H1 (cell line): ENCODE data around the gene EGFR. TPM values are rescaled to one million over a fixed set of nuclear protein-coding genes. Genes with fewer than 3 reads are reported as not detected.

Source experiments
- CTCF ChIA-PET: fragments of 300-600 bp; sonication (Branson Sonifier 250); formaldehyde crosslinking; loops from one replicate; lab custom pipeline; 2021; ENCODE audit not compliant: partially characterized antibody; lab: Charles Lee
- POLR2A ChIA-PET: fragments of 300-600 bp; sonication (Branson Sonifier 250); formaldehyde crosslinking; loops from one replicate; lab custom pipeline; 2021; ENCODE audit warnings: inconsistent platforms; ENCODE audit not compliant: partially characterized antibody; lab: Charles Lee
- DNase-seq, 2 experiments: peaks; one replicate each; pipeline versions ENCODE4 v3.0.0 to v3.0.0-alpha.2; 2010 to 2022; ENCODE audit warnings: low spot score in 2 of 2, low read depth in 1 of 2, mixed read lengths in 1 of 2
- FAIRE-seq: peaks from 2 replicates; lab custom pipeline; 2011; peaks lifted over from hg19 to GRCh38; lab: Jason Lieb, UNC
- H2AFZ ChIP-seq: 2 replicates; pipeline ENCODE4 v1.8.1; 2012; ENCODE audit warnings: low read length, inconsistent platforms
- H2AK5ac ChIP-seq: 2 replicates; pipeline ENCODE4 v1.6.1; 2013; ENCODE audit warnings: low read depth, low read length
- H2BK120ac ChIP-seq: replicated peaks from 2 replicates; pipeline ENCODE3; 2013; ENCODE audit warnings: low read depth, low read length, inconsistent platforms
- H2BK12ac ChIP-seq: 2 replicates; pipeline ENCODE4 v1.6.1; 2013; ENCODE audit warnings: low read depth, low read length
- H2BK15ac ChIP-seq: 2 replicates; pipeline ENCODE4 v1.6.1; 2013; ENCODE audit warnings: low read length
- H2BK20ac ChIP-seq: 2 replicates; pipeline ENCODE4 v1.6.1; 2013; ENCODE audit warnings: low read length
- H2BK5ac ChIP-seq: 2 replicates; pipeline ENCODE4 v1.6.1; 2013; ENCODE audit warnings: low read depth, low read length
- H3K14ac ChIP-seq: 2 replicates; pipeline ENCODE4 v1.6.1; 2013; ENCODE audit warnings: inconsistent platforms; ENCODE audit not compliant: insufficient read length
- H3K18ac ChIP-seq: 2 replicates; pipeline ENCODE4 v1.6.1; 2013; ENCODE audit warnings: low read length; ENCODE audit errors: extremely low read depth
- H3K23ac ChIP-seq: 2 replicates; pipeline ENCODE4 v1.6.1; 2013; ENCODE audit warnings: inconsistent platforms; ENCODE audit not compliant: insufficient read length
- H3K23me2 ChIP-seq: 2 replicates; pipeline ENCODE4 v1.6.1; 2013; ENCODE audit warnings: low read depth, low read length
- H3K27ac ChIP-seq: 2 replicates; pipeline ENCODE4 v1.6.1; 2011; ENCODE audit warnings: low read depth, low read length, inconsistent platforms
- H3K27me3 ChIP-seq, 4 experiments: replicated peaks in 1 of 4; 1 replicate in 1 of 4; 2 replicates in 3 of 4; pipeline versions ENCODE4 v1.6.1 to v1.8.1; 2011 to 2013; ENCODE audit warnings: low read length in 3 of 4, mild to moderate bottlenecking in 3 of 4, inconsistent platforms in 2 of 4, mixed read lengths in 2 of 4, moderate library complexity in 1 of 4; ENCODE audit not compliant: control insufficient read depth in 3 of 4, insufficient read depth in 3 of 4; ENCODE audit errors: extremely low read depth in 1 of 4
- H3K36me3 ChIP-seq, 4 experiments: 2 replicates each; pipeline versions ENCODE4 v1.6.1 to v1.8.1; 2011 to 2013; ENCODE audit warnings: mild to moderate bottlenecking in 4 of 4, low read length in 3 of 4, moderate library complexity in 2 of 4, control low read depth in 1 of 4, inconsistent platforms in 1 of 4; ENCODE audit not compliant: insufficient read depth in 4 of 4, control insufficient read depth in 2 of 4
- H3K4ac ChIP-seq: replicated peaks from 2 replicates; pipeline ENCODE3; 2013; ENCODE audit warnings: low read length, low read depth, mixed read lengths, inconsistent platforms; ENCODE audit not compliant: insufficient read length
- H3K4me1 ChIP-seq, 4 experiments: replicated peaks in 1 of 4; 1 replicate in 1 of 4; 2 replicates in 3 of 4; pipeline versions ENCODE4 v1.6.1 to v1.8.1; 2011 to 2013; ENCODE audit warnings: low read length in 3 of 4, inconsistent platforms in 2 of 4, mixed read lengths in 1 of 4; ENCODE audit not compliant: insufficient read depth in 4 of 4, control insufficient read depth in 3 of 4
- H3K4me2 ChIP-seq, 2 experiments: 2 replicates each; pipeline versions ENCODE4 v1.6.1 to v1.8.1; 2011 to 2013; ENCODE audit warnings: low read depth in 2 of 2, low read length in 2 of 2, control low read depth in 1 of 2, inconsistent platforms in 1 of 2, mild to moderate bottlenecking in 1 of 2; ENCODE audit not compliant: insufficient read depth in 1 of 2
- H3K4me3 ChIP-seq, 4 experiments: fragments of 200-600, 300-600 bp in 1 of 4; sonication (generic), shearing (Covaris generic), sonication (Bioruptor Twin) in 1 of 4; 2 replicates each; pipeline versions ENCODE4 v1.5.1 to v1.8.1; 2011 to 2016; ENCODE audit warnings: low read length in 4 of 4, low read depth in 3 of 4, control low read depth in 2 of 4, inconsistent platforms in 2 of 4, mild to moderate bottlenecking in 2 of 4, mixed read lengths in 1 of 4, moderate library complexity in 1 of 4; ENCODE audit not compliant: insufficient read depth in 2 of 4; ENCODE audit errors: extremely low read depth in 1 of 4
- H3K56ac ChIP-seq: replicated peaks from 2 replicates; pipeline ENCODE3; 2013; ENCODE audit warnings: low read depth, mild to moderate bottlenecking, mixed read lengths, low read length, inconsistent platforms; ENCODE audit not compliant: insufficient read length
- H3K79me1 ChIP-seq: 2 replicates; pipeline ENCODE4 v1.6.1; 2013; ENCODE audit warnings: low read depth, low read length, control low read depth
- H3K79me2 ChIP-seq, 2 experiments: 2 replicates each; pipeline versions ENCODE4 v1.6.1 to v1.8.1; 2012 to 2013; ENCODE audit warnings: low read length in 2 of 2, mild to moderate bottlenecking in 2 of 2, inconsistent platforms in 1 of 2; ENCODE audit not compliant: insufficient read depth in 2 of 2, control insufficient read depth in 1 of 2
- H3K9ac ChIP-seq, 4 experiments: replicated peaks in 1 of 4; 1 replicate in 1 of 4; 2 replicates in 3 of 4; pipeline versions ENCODE4 v1.6.1 to v1.8.1; 2011 to 2013; ENCODE audit warnings: low read depth in 3 of 4, low read length in 3 of 4, control low read depth in 2 of 4, mild to moderate bottlenecking in 2 of 4, moderate library complexity in 2 of 4, inconsistent platforms in 1 of 4; ENCODE audit errors: extremely low read depth in 1 of 4
- H3K9me3 ChIP-seq, 2 experiments: 2 replicates each; pipeline versions ENCODE4 v1.6.1 to v1.8.1; 2012 to 2013; ENCODE audit warnings: mild to moderate bottlenecking in 2 of 2, moderate library complexity in 2 of 2, control low read depth in 1 of 2, inconsistent platforms in 1 of 2, low read depth in 1 of 2, low read length in 1 of 2, mixed read lengths in 1 of 2; ENCODE audit not compliant: insufficient read depth in 2 of 2
- H4K20me1 ChIP-seq, 2 experiments: replicated peaks in 1 of 2; 2 replicates each; pipeline versions ENCODE3 to v1.8.1; 2011 to 2013; ENCODE audit warnings: inconsistent platforms in 2 of 2, low read length in 2 of 2, mild to moderate bottlenecking in 1 of 2; ENCODE audit not compliant: insufficient read depth in 2 of 2, control insufficient read depth in 1 of 2
- H4K5ac ChIP-seq: 2 replicates; pipeline ENCODE4 v1.6.1; 2013; ENCODE audit warnings: low read length, low read depth, mixed read lengths, inconsistent platforms; ENCODE audit not compliant: insufficient read length
- H4K8ac ChIP-seq: 2 replicates; pipeline ENCODE4 v1.8.0; 2013; ENCODE audit warnings: mild to moderate bottlenecking, moderate library complexity, low read length, inconsistent platforms; ENCODE audit not compliant: insufficient read depth; ENCODE audit errors: extremely low read depth
- H4K91ac ChIP-seq: replicated peaks from 2 replicates; pipeline ENCODE3; 2013; ENCODE audit warnings: low read length, mixed read lengths, inconsistent platforms; ENCODE audit not compliant: insufficient read length
- CHD2 ChIP-seq: IDR thresholded peaks from 2 replicates; pipeline ENCODE4 v1.6.1; 2012; ENCODE audit warnings: low read length, improper control_type of control experiment
- CREB1 ChIP-seq: IDR thresholded peaks from 2 replicates; pipeline ENCODE4 v1.6.1; 2012; ENCODE audit warnings: inconsistent platforms
- FOSL1 ChIP-seq: IDR thresholded peaks from 2 replicates; pipeline ENCODE4 v1.6.1; 2011; ENCODE audit warnings: mild to moderate bottlenecking, low read depth, low read length, moderate library complexity; ENCODE audit not compliant: insufficient read depth
- JUND ChIP-seq: IDR thresholded peaks from 2 replicates; pipeline ENCODE4 v1.6.1; 2011; ENCODE audit warnings: mild to moderate bottlenecking, improper control_type of control experiment, low read length
- KDM1A ChIP-seq: fragments of 200-600, 300-600 bp; sonication (generic); IDR thresholded peaks from 2 replicates; pipeline ENCODE4 v1.7.1; 2016; ENCODE audit warnings: mild to moderate bottlenecking, low read length, borderline replicate concordance
- KDM5A ChIP-seq: fragments of 200-600 bp; IDR thresholded peaks from 2 replicates; pipeline ENCODE4 v1.7.1; 2012; ENCODE audit warnings: mild to moderate bottlenecking, low read length, inconsistent platforms, mixed read lengths
- POLR2A ChIP-seq, 2 experiments: IDR thresholded peaks; 1 replicate in 1 of 2; 2 replicates in 1 of 2; pipeline ENCODE4 v1.6.1; 2011; ENCODE audit warnings: low read depth in 2 of 2, low read length in 2 of 2, mild to moderate bottlenecking in 2 of 2; ENCODE audit errors: control extremely low read depth in 1 of 2
- RBBP5 ChIP-seq: IDR thresholded peaks from 2 replicates; pipeline ENCODE4 v1.7.1; 2012; ENCODE audit warnings: low read depth, mild to moderate bottlenecking, inconsistent platforms, low read length, moderate library complexity, borderline replicate concordance
- RFX5 ChIP-seq: IDR thresholded peaks from 2 replicates; pipeline ENCODE4 v1.6.1; 2011; ENCODE audit warnings: low read depth, low read length, improper control_type of control experiment, borderline replicate concordance
- SAP30 ChIP-seq: fragments of 300-600 bp; sonication (generic); IDR thresholded peaks from 2 replicates; pipeline ENCODE4 v1.7.1; 2012; ENCODE audit warnings: low read length, moderate library complexity, mild to moderate bottlenecking, inconsistent platforms; ENCODE audit not compliant: insufficient read depth, insufficient replicate concordance
- TAF7 ChIP-seq: optimal IDR thresholded peaks from 2 replicates; pipeline ENCODE3; 2011; ENCODE audit warnings: low read depth, mild to moderate bottlenecking, inconsistent platforms, low read length, moderate library complexity, borderline replicate concordance
- TCF12 ChIP-seq: IDR thresholded peaks from 2 replicates; pipeline ENCODE4 v1.6.1; 2011; ENCODE audit warnings: low read depth, mild to moderate bottlenecking, low read length
- WGBS, 2 experiments: shearing (Covaris generic) in 1 of 2; methylation state at CpG; one replicate each; pipeline versions ENCODE4 v1.1.6 to v1.1.7; 2013 to 2015; ENCODE audit warnings: low lambda C conversion rate in 2 of 2, mixed read lengths in 2 of 2, inconsistent platforms in 1 of 2, low coverage in 1 of 2, missing lambda C conversion rate in 1 of 2; ENCODE audit not compliant: insufficient replicate concordance in 2 of 2, insufficient coverage in 1 of 2, insufficient read length in 1 of 2; ENCODE audit errors: extremely low coverage in 1 of 2, missing lambda C conversion rate in 1 of 2; 5-methylcytosine and 5-hydroxymethylcytosine counted together
- polyA plus RNA-seq, 7 experiments: library from polyadenylated mRNA; depleted of rRNA in 3 of 7; stranded (reverse) in 5 of 7; unstranded in 2 of 7; fragments of >200 nt in 5 of 7; fragments of 200-250 nt in 2 of 7; gene quantifications; 1 replicate in 5 of 7; 2 replicates in 1 of 7; 4 replicates in 1 of 7; pipeline versions ENCODE4 v1.2.1 to v1.2.3, GENCODE V29; 2011 to 2013; ENCODE audit warnings: missing spikeins in 2 of 7, mixed read lengths in 2 of 7
- total RNA-seq: library from RNA; stranded (reverse); fragmentation: NEBNext Ultra II Directional; extraction: Animal tissue kit (Norgen Biotek cat#: 25700); gene quantifications from 2 replicates; pipeline ENCODE4 v1.2.1, GENCODE V29; 2021
- TF ChIP-seq, protein P1 (sequence below), 3 experiments: IDR thresholded peaks; 1 replicate in 2 of 3; 2 replicates in 1 of 3; pipeline versions ENCODE4 v1.5.1 to v1.6.1; 2011; ENCODE audit warnings: low read length in 3 of 3, mild to moderate bottlenecking in 3 of 3, inconsistent platforms in 2 of 3, low read depth in 1 of 3, moderate library complexity in 1 of 3; ENCODE audit not compliant: insufficient read depth in 1 of 3; ENCODE audit errors: control extremely low read depth in 1 of 3

The EGFR gene
- total and polyA plus RNA-seq, 2 of the 8 experiments (the other 6 are each of a cell fraction or from before 2014, with no cell fraction given): 1.9 to 5.8 TPM

GRCh38 chr7:55160539-55160938 is 141.7 kb downstream of the EGFR start:
- Histone ChIP-seq H3K4me2 (no peak overlapping the region), H2BK20ac (no peak overlapping the region)

More at GRCh38 chr7:55160539-55160938, 141.7 kb downstream of the EGFR start:
- no peak overlapping the region for H3K9ac ChIP-seq
- H3K4me3 ChIP-seq: no peak overlapping the region
- H4K8ac ChIP-seq: no peak overlapping the region
- no peak for DNase-seq
- no peaks in the 10 kb centered on the region for H3K79me1 ChIP-seq
- H3K36me3 ChIP-seq: no peaks in the 10 kb centered on the region
- H3K4me1 ChIP-seq: no peaks in the 10 kb centered on the region; a peak in 1 of 7 replicates
- no peak for TF ChIP-seq TCF12
- no peak for TF ChIP-seq KDM5A
- no peak for TF ChIP-seq CREB1
- TF ChIP-seq RBBP5: no peak
- no peak for TF ChIP-seq RFX5
- no peak for TF ChIP-seq JUND
- TF ChIP-seq FOSL1: no peak
- TF ChIP-seq TAF7: no peak
- TF ChIP-seq POLR2A (IDR thresholded peaks at IDR 0.05; ENCODE audit: control extremely low read depth in 1 of 2, low read depth in 2 of 2, low read length in 2 of 2): no peak
- TF ChIP-seq KDM1A: no peak
- TF ChIP-seq, protein P1, sequence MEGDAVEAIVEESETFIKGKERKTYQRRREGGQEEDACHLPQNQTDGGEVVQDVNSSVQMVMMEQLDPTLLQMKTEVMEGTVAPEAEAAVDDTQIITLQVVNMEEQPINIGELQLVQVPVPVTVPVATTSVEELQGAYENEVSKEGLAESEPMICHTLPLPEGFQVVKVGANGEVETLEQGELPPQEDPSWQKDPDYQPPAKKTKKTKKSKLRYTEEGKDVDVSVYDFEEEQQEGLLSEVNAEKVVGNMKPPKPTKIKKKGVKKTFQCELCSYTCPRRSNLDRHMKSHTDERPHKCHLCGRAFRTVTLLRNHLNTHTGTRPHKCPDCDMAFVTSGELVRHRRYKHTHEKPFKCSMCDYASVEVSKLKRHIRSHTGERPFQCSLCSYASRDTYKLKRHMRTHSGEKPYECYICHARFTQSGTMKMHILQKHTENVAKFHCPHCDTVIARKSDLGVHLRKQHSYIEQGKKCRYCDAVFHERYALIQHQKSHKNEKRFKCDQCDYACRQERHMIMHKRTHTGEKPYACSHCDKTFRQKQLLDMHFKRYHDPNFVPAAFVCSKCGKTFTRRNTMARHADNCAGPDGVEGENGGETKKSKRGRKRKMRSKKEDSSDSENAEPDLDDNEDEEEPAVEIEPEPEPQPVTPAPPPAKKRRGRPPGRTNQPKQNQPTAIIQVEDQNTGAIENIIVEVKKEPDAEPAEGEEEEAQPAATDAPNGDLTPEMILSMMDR (IDR thresholded peaks at IDR 0.05; ENCODE audit: control extremely low read depth in 1 of 3, insufficient read depth in 1 of 3, low read depth in 1 of 3, low read length in 3 of 3): no peak
- no peak for TF ChIP-seq SAP30
- TF ChIP-seq CHD2: no peak
- TF ChIP-seq, all 59 proteins: peak for 0
- Histone ChIP-seq H3K4ac (no peak overlapping the region), H3K79me2 (no peaks in the 10 kb centered on the region), H3K14ac (no peak overlapping the region), H4K20me1 (no peaks in the 10 kb centered on the region), H3K18ac (no peak overlapping the region), H2BK120ac (no peak overlapping the region), H3K9me3 (no peaks in the 10 kb centered on the region), H3K56ac (no peak overlapping the region), H2BK15ac (no peak overlapping the region), H4K91ac (no peak overlapping the region), H2AK5ac (no peak overlapping the region), H2BK12ac (no peak overlapping the region), H2AFZ (no peak overlapping the region), H3K23me2 (no peaks in the 10 kb centered on the region), H2BK5ac (no peak overlapping the region), H3K27me3 (no peaks in the 10 kb centered on the region), H3K27ac (no peak overlapping the region), H3K23ac (no peak overlapping the region), H4K5ac (no peak overlapping the region)
- ChIA-PET CTCF (no interaction called here), POLR2A (no interaction called here)
- no peak for FAIRE-seq
- WGBS, 2 experiments: 98% methylated on average over 4 of the region's 4 CpGs; no CpG with 5 or more reads in 1 of the 2 experiments
